GM23338 (cell line): ENCODE results near the gene RAPGEF4. TPM values are rescaled to one million over a fixed set of nuclear protein-coding genes. Genes with fewer than 3 reads are reported as not detected.
A peak's percentile ranks its signal among the peaks of the same experiment; 100 is the strongest.

Experiments used
- ATAC-seq: fragments of 200-7000 bp; cut with Tn5 transposase; 3 replicates; pipeline ENCODE4 v1.9.1; 2020
- DNase-seq: peaks from one replicate; pipeline ENCODE4 v3.0.0-alpha.2; 2015; ENCODE audit warnings: low spot score
- H2AFZ ChIP-seq: fragments of 200-600 bp; sonication (generic); 2 replicates; pipeline ENCODE4 v1.8.0; 2016; ENCODE audit warnings: antibody characterized with exemption, mild to moderate bottlenecking, moderate library complexity
- H3F3A ChIP-seq: fragments of 200-600 bp; sonication (generic); replicated peaks from 2 replicates; pipeline ENCODE4 v1.8.0; 2017; ENCODE audit warnings: antibody characterized with exemption, mixed run types, low read depth
- H3K27ac ChIP-seq: fragments of 200-600 bp; sonication (generic); 2 replicates; pipeline ENCODE4 v1.6.1; 2016; ENCODE audit warnings: low read depth
- H3K27me3 ChIP-seq: fragments of 200-600 bp; sonication (generic); 2 replicates; pipeline ENCODE4 v1.8.0; 2016; ENCODE audit warnings: mild to moderate bottlenecking, mixed run types, moderate library complexity; ENCODE audit not compliant: insufficient read depth
- H3K36me3 ChIP-seq: fragments of 200-600 bp; sonication (generic); 2 replicates; pipeline ENCODE4 v1.8.0; 2016; ENCODE audit warnings: mild to moderate bottlenecking; ENCODE audit not compliant: insufficient read depth
- H3K4me1 ChIP-seq: fragments of 200-600 bp; sonication (generic); 2 replicates; pipeline ENCODE4 v1.8.0; 2016; ENCODE audit warnings: mild to moderate bottlenecking, moderate library complexity; ENCODE audit not compliant: insufficient read depth
- H3K4me2 ChIP-seq: fragments of 200-600 bp; sonication (generic); 2 replicates; pipeline ENCODE4 v1.7.1; 2017; ENCODE audit warnings: mixed run types
- H3K4me3 ChIP-seq: fragments of 200-600 bp; sonication (generic); 2 replicates; pipeline ENCODE4 v1.6.1; 2016; ENCODE audit warnings: mixed run types
- H3K79me2 ChIP-seq: fragments of 200-600 bp; sonication (generic); replicated peaks from 2 replicates; pipeline ENCODE4 v1.8.0; 2017; ENCODE audit warnings: mild to moderate bottlenecking; ENCODE audit not compliant: insufficient read depth
- H3K9me2 ChIP-seq: fragments of 200-600 bp; sonication (generic); 2 replicates; pipeline ENCODE4 v1.8.0; 2017; ENCODE audit not compliant: insufficient read depth
- H4K20me1 ChIP-seq: fragments of 200-600 bp; sonication (generic); replicated peaks from 2 replicates; pipeline ENCODE4 v1.8.0; 2017; ENCODE audit warnings: mild to moderate bottlenecking; ENCODE audit not compliant: insufficient read depth
- H3K27ac Mint-ChIP-seq: 2 replicates; pipeline ENCODE4 v1.8.0; 2020; ENCODE audit warnings: inconsistent platforms, mild to moderate bottlenecking, moderate library complexity, mixed read lengths
- H3K27me3 Mint-ChIP-seq: 3 replicates; pipeline ENCODE4 v1.8.0; 2022; ENCODE audit warnings: low read depth, mild to moderate bottlenecking, moderate library complexity, mixed read lengths, inconsistent platforms; ENCODE audit not compliant: insufficient read depth, poor library complexity
- H3K36me3 Mint-ChIP-seq: 3 replicates; pipeline ENCODE4 v1.8.0; 2021; ENCODE audit warnings: low read depth, mild to moderate bottlenecking, inconsistent platforms, moderate library complexity, mixed read lengths
- H3K4me1 Mint-ChIP-seq: 3 replicates; pipeline ENCODE4 v1.8.0; 2020; ENCODE audit warnings: mild to moderate bottlenecking, inconsistent platforms, mixed read lengths
- H3K4me3 Mint-ChIP-seq: 3 replicates; pipeline ENCODE4 v1.8.0; 2021; ENCODE audit warnings: moderate library complexity, mild to moderate bottlenecking, inconsistent platforms, mixed read lengths
- H3K9me3 Mint-ChIP-seq: 3 replicates; pipeline ENCODE4 v1.8.0; 2020; ENCODE audit warnings: moderate library complexity, mild to moderate bottlenecking, inconsistent platforms, mixed read lengths
- CREB1 ChIP-seq: fragments of 250-450 bp; sonication (Bioruptor Pico); IDR thresholded peaks from 2 replicates; pipeline ENCODE4 v1.5.0; 2020; ENCODE audit warnings: low read depth, mild to moderate bottlenecking, moderate library complexity
- CTCF ChIP-seq, 2 experiments: fragments of 200-600 bp in 1 of 2; sonication (generic) in 1 of 2; conservative IDR thresholded peaks; 2 replicates each; pipeline versions ENCODE4 v1.5.1 to v1.6.1; 2016 to 2017; ENCODE audit warnings: antibody characterized with exemption in 2 of 2, low read depth in 2 of 2, mild to moderate bottlenecking in 2 of 2, moderate library complexity in 1 of 2
- NANOG ChIP-seq: IDR thresholded peaks from 2 replicates; pipeline ENCODE4 v1.6.1; 2016; ENCODE audit warnings: antibody characterized with exemption, borderline replicate concordance
- POLR2AphosphoS5 ChIP-seq: IDR thresholded peaks from 2 replicates; pipeline ENCODE4 v1.6.1; 2016; ENCODE audit warnings: antibody characterized with exemption, low read depth
- ZNF331 ChIP-seq: fragments of 250-450 bp; sonication (Bioruptor Pico); IDR thresholded peaks from 2 replicates; pipeline ENCODE4 v1.5.0; 2020; ENCODE audit warnings: low read depth, mild to moderate bottlenecking, moderate library complexity
- ZNF462 ChIP-seq: fragments of 250-450 bp; sonication (Bioruptor Pico); IDR thresholded peaks from 2 replicates; pipeline ENCODE4 v1.5.0; 2020; ENCODE audit warnings: mild to moderate bottlenecking, moderate library complexity
- polyA plus RNA-seq: library from polyadenylated mRNA; unstranded; fragments of >200 nt; fragmentation: Nextera tagmentation; extraction: Ambion mirVana; gene quantifications from 2 replicates; pipeline ENCODE4 v1.2.1, GENCODE V29; 2016
- total RNA-seq: library from RNA; depleted of rRNA; stranded (reverse); fragments of >200 nt; shearing (Covaris generic); gene quantifications from 2 replicates; pipeline ENCODE4 v1.2.3, GENCODE V29; 2014

RAPGEF4 gene
- total and polyA plus RNA-seq, 2 experiments from 2014 or later, result 1.7 to 4.7 TPM

GRCh38 chr2:173075056-173075780 is 339.6 kb downstream of the RAPGEF4 start (continued):
- TF ChIP-seq ZNF462 (no peak), ZNF331 (CRISPR knock-in tag) (no peak), NANOG (no peak), CREB1 (no peak), POLR2AphosphoS5 (no peak)

- Mint-ChIP-seq H3K9me3 (no peaks in the 10 kb centered on the region), H3K36me3 (0 out of 3 replicates have a peak, but pooled peaks cover 5% of the 10 kb centered on the region), H3K4me1 (peaks cover 17% of the 10 kb centered on the region), H3K27me3 (peaks cover 7% of the 10 kb centered on the region), H3K27ac (peak within 1 kb of the TSS; percentile 60; the same call in 1 of the 2 replicates), H3K4me3 (peak within 1 kb of the TSS; percentile 87)
- H3K9me2 ChIP-seq, result no peaks in the 10 kb centered on the region
- H3K4me2 ChIP-seq, result peak within 1 kb of the TSS; percentile 90
- H3K36me3 ChIP-seq, result no peaks in the 10 kb centered on the region
- peak within 1 kb of the TSS; percentile 83 for H3K4me3 ChIP-seq
- peak in 1 of 2 experiments; percentile 49; a peak in 2 of 4 replicates for TF ChIP-seq CTCF (conservative IDR thresholded peaks at IDR 0.05; ENCODE audit: low read depth in 2 of 2)
- no peak for TF ChIP-seq ZNF331 (CRISPR knock-in tag)
- H3K79me2 ChIP-seq, result peaks cover 9% of the 10 kb centered on the region; the same call in 1 of the 2 replicates
- ATAC-seq (peak; percentile 82), DNase-seq (peak; percentile 75)
- H4K20me1 ChIP-seq, result no peaks in the 10 kb centered on the region
- H3K27me3 ChIP-seq, result peaks cover 9% of the 10 kb centered on the region
- peaks cover 10% of the 10 kb centered on the region for H3K4me1 ChIP-seq
- H3F3A ChIP-seq, result 0 out of 2 replicates have a peak, but pooled peaks cover 4% of the 10 kb centered on the region
- H3K27ac ChIP-seq, result no peak within 1 kb of the TSS
- H2AFZ ChIP-seq, result peak within 1 kb of the TSS; percentile 96
Measured at GRCh38 chr2:173075781-173076580, 340.3 kb downstream of the RAPGEF4 start, which contains the start of gene MAP3K20. MAP3K20 (plus strand) TSS chr2:173075846; CDS start chr2:173091032, 15,186 bp downstream.
